ENCODE data around the gene PIN1.

Gene PIN1

DNA sequence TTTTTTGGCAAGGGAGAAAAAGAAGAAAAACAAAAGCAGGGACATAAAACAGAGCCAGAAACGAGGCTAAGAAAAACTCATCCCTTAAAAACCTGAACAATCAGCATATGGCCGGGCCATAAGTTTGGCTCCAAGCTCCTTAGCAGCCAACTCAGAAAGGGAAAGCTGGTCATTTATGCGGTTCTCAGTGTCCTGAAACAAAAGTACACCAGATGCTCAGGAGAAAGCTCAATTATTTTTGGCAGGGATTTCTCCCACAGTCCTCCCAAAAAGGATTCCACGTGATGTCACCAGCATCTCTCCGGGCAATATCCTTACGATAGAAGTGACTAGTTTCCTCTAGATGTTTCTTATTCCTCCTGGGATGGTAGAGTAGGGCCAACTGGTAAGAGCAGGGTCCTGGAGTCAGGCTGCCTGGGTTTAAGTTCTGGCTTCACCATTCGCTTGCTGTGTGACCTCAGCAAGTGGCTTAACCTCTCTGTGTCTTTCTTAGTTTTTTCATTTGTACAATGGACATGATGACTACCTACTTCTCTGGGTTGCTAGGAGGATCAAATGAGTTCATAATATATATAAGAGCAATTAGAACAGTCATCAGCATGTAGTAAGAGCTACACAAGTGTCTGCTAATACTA, 34.0 kb downstream of the PIN1 start:
- no peak for DNase-seq (ENCODE audit: extremely low read depth, low read depth)

DNA sequence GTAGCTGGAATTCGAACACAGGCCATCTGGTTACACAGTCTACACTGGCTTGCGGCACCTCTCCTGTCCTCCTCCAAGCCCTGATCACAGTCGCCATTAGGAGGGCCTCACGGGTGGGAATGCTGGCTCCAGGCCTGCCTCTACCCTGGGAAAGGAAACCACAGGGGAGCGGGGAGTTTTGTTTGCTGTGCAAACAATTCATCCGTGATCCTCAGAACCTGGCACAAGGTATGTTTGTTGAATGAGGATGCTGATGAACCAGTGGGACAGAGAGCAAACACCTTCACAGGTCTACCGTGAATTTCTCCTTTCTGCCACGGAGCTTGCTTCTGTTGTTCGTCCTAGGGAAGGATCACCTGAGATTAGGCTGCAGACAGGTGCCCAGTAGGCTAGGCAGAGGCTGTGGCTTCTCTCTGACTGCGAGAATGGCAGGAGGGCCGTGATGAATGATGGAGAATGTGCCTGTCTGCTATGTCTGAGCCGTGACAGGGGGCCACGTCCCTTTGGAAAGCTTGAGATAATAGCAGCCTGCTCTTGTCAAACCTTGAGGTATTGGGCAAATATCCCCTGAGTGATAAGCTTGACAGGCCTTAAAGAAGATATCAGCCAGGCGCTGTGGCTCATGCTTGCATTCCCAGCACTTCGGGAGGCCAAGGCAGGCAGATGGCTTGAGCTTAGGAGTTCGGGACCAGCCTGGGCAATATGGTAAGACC, 36.7 kb downstream of the PIN1 start:
- no peak for DNase-seq (ENCODE audit: extremely low read depth, low read depth)

More for the DNA sequence above, 34.0 kb downstream of the PIN1 start:
- TF ChIP-seq, protein P1, sequence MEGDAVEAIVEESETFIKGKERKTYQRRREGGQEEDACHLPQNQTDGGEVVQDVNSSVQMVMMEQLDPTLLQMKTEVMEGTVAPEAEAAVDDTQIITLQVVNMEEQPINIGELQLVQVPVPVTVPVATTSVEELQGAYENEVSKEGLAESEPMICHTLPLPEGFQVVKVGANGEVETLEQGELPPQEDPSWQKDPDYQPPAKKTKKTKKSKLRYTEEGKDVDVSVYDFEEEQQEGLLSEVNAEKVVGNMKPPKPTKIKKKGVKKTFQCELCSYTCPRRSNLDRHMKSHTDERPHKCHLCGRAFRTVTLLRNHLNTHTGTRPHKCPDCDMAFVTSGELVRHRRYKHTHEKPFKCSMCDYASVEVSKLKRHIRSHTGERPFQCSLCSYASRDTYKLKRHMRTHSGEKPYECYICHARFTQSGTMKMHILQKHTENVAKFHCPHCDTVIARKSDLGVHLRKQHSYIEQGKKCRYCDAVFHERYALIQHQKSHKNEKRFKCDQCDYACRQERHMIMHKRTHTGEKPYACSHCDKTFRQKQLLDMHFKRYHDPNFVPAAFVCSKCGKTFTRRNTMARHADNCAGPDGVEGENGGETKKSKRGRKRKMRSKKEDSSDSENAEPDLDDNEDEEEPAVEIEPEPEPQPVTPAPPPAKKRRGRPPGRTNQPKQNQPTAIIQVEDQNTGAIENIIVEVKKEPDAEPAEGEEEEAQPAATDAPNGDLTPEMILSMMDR (IDR thresholded peaks at IDR 0.05; ENCODE audit: low read depth, low read length) = no peak

DNA sequence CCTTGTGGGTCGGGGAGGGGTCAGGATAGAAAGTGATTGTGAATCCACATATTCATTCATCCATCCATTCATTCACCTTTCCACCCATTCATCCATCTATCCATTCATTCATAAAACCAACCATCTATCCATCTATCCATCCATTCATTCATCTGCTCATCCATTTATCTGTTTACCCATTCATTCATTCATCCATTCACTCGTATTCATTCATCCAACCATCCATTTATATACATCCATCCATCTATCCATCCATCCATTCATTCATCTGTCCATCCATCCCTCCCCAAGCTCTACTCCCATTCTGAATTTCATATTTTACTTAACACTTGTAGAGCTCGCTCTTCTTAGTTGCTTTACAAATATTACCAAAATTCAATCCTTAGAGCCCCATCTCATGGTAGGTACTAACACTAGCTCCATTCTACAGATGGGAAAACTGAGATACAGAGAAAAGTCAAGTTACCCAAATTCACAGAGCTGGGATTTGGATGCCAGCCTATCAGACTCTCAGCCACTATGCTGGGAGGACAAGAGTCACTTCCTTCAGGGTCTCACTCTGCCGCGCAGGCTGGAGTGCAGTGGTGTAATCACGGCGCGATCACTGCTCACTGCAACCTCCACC, 37.6 kb downstream of the PIN1 start:
- DNase-seq (ENCODE audit: extremely low read depth, low read depth) = no peak
- TF ChIP-seq, protein P1 (IDR thresholded peaks at IDR 0.05; ENCODE audit: low read depth, low read length) = no peak

More for the DNA sequence above, 36.7 kb downstream of the PIN1 start:
- TF ChIP-seq, protein P1 (IDR thresholded peaks at IDR 0.05; ENCODE audit: low read depth, low read length) = no peak

DNA sequence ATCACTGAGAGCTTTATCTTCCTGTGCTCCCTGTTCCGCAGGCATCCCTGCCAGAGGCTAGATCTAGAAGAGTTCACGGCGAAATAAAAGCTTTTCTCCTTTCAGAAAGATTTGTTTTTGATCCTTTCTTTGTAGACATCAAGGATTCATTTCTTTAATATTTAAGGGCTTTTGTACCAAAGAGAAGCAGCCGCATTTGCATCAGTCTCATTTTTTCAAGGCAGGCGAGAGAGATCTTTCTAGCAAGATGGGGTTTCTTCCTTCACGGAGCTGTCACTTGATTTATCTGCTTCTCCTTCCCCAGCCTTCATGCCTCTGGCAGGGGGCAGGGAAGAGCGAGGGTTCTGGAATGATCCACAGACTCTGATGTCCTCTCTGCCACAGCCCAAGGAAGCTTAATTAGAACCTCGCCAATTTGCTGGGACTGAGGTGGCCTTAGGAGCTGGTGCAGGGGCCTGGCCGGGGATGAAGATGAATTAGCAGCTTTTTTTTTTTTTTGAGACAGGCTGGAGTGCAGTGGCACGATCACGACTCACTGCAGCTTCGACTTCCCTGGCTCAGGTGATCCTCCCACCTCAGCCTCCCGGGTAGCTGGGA, 40.0 kb downstream of the PIN1 start:
- TF ChIP-seq, protein P1 (IDR thresholded peaks at IDR 0.05; ENCODE audit: low read depth, low read length) = no peak
- DNase-seq (ENCODE audit: extremely low read depth, low read depth) = no peak

DNA sequence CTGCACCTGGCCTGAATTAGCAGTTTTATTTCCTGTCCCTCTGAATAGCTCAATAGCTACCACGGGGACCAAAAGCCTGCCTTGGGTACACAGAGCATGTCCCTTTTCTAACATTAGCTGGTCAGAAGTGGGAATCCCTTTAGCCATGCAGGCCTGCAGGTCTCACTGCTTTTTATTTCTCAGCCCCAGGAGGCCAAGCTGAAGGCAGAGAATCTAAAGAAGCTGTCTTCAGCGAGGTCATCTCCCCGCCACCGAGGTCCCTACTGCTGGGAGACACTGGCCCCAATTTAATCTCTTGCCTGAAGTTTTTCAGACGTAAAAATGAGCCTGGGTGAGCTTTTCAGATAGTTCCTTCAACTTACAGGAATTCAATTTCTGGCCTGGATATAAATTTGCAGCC, 40.7 kb downstream of the PIN1 start:
- TF ChIP-seq, protein P1 (IDR thresholded peaks at IDR 0.05; ENCODE audit: low read depth, low read length) = no peak
- no peak for DNase-seq (ENCODE audit: extremely low read depth, low read depth)

DNA sequence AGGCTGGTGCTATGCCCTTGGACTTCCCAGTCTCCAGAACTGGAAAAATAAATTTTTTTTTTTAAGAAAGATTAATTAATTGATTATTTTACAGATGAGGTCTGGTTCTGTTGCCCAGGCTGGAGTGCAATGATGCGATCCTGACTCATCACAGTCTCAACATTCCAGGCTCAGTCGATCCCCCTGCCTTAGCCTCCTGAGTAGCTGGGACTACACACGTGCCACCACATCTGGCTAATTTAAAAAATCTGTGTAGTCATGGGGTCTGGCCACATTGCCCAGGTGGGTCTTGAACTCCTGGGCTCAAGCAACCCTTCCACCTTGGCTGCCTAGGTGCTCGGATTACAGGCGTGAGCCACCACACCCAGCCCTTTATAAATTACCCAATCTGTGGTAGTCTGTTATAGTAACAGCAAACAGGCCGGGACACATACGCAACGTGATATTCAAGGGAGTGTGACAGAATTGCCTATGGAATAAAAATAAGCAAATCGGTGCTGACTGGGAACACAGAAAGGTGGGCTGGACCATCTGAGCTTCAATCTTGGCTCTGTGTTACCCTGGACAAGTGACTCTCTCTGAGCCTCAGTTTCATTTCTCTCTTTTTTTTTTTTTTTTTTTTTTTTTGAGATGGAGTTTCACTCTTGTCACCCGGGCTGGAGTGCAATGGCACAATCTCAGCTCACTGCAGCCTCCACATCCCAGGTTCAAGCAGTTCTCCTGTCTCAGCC, 42.8 kb downstream of the PIN1 start:
- TF ChIP-seq, protein P1 (IDR thresholded peaks at IDR 0.05; ENCODE audit: low read depth, low read length) = no peak
- no peak for DNase-seq (ENCODE audit: extremely low read depth, low read depth)
